ENCODE data around the gene SAG. TPM values are rescaled to one million over a fixed set of nuclear protein-coding genes. Genes with fewer than 3 reads are reported as not detected.

Gene SAG
- total and polyA plus RNA-seq, 2 of the 13 experiments (the other 11 are each of a cell fraction or from before 2014, with no cell fraction given): not detected

DNA sequence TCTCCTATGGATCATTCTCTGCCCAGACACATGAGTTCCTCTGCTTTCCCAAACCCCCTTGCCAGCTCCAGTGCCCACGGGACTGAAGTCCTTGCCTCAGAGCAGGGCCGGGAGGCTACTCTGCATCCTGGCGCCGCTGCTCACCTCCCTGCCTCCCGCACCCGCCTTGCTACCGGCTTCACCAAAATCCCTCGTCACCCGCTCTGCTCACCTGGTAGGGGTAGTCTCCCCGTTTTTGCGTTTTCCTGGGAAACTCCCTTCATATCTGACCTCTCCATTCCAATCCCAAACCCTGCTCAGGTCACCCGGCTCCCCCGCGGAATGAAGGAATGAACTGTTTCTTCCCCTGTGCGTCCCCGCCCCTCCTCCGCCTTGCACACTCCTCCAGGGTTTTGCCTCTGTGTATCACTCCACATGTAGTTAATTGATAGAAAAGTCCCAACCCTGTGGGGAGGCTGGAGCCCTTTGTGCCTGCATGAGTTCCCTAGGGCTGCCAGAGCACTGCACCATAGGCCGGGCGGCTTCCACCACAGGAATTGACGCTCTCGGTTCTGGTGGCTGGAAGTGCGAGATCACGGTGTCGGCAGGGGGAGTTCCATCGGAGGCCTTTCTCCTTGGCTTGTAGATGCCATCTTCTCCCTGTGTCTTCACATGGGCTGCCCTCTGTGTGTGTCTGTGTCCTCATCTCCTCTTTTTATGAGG lies 44.7 kb downstream of the SAG start:
- H3K27ac ChIP-seq (ENCODE audit: extremely low read length, insufficient read depth, low read length): no peak overlapping the region
- H4K20me1 ChIP-seq (ENCODE audit: insufficient read depth, low read length): peaks cover 16% of the 10 kb centered on the region; the same call in 1 of the 2 replicates
- no peak overlapping the region for H3K4me2 ChIP-seq (ENCODE audit: low read depth, low read length)
- BruUV-seq (replicated peaks): no TSS peak
- H2AFZ ChIP-seq (ENCODE audit: low read length): no peak overlapping the region
- H3K4me1 ChIP-seq (ENCODE audit: insufficient read depth, low read length): peaks cover 79% of the 10 kb centered on the region
- intact Hi-C loops (cut with micrococcal nuclease; ENCODE audit: unreplicated experiment) (loop anchor here (10.0 kb wide), 2 partner anchors 93 to 97 kb away; partner anchors contain the start of gene ATG16L1), in situ Hi-C loops (cut with HindIII; ENCODE audit: extremely low pct_ligation_motif_present, low pct_unique_long_range_greater_than_20kb) (no loop called here)
- WGBS (ENCODE audit: low lambda C conversion rate): 93% methylated on average over 25 of the region's 25 CpGs
- CTCF ChIA-PET (ENCODE audit: low intra/inter-chr PET ratio, low total read pairs): no interaction called here
- ATAC-seq (no peak), FAIRE-seq (no peak), DNase-seq (ENCODE audit: low spot score) (no peak)
- H3K9ac ChIP-seq (ENCODE audit: insufficient read depth, low read depth, low read length): no peak overlapping the region
- TF ChIP-seq, protein P1, sequence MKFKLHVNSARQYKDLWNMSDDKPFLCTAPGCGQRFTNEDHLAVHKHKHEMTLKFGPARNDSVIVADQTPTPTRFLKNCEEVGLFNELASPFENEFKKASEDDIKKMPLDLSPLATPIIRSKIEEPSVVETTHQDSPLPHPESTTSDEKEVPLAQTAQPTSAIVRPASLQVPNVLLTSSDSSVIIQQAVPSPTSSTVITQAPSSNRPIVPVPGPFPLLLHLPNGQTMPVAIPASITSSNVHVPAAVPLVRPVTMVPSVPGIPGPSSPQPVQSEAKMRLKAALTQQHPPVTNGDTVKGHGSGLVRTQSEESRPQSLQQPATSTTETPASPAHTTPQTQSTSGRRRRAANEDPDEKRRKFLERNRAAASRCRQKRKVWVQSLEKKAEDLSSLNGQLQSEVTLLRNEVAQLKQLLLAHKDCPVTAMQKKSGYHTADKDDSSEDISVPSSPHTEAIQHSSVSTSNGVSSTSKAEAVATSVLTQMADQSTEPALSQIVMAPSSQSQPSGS (CRISPR knock-in tag; IDR thresholded peaks at IDR 0.05): no peak
- no peak for TF ChIP-seq FLYWCH1 (CRISPR knock-in tag; IDR thresholded peaks at IDR 0.05)
- no peak for TF ChIP-seq ZNF562 (CRISPR knock-in tag; IDR thresholded peaks at IDR 0.05; ENCODE audit: borderline replicate concordance)
- no peak overlapping the region for H3K4me3 ChIP-seq (replicated peaks in 1 of 3; ENCODE audit: insufficient read depth in 1 of 3, low read depth in 2 of 3, low read length in 3 of 3)
- POLR2A ChIA-PET: no interaction called here
- no peaks in the 10 kb centered on the region; a peak in 1 of 5 replicates for H3K27me3 ChIP-seq (ENCODE audit: control insufficient read depth in 1 of 2, insufficient read depth in 2 of 2, low read length in 2 of 2)
- peaks cover 25% of the 10 kb centered on the region for H3K79me2 ChIP-seq (ENCODE audit: insufficient read depth, low read length)
- H3K9me3 ChIP-seq (ENCODE audit: low read length): no peaks in the 10 kb centered on the region
- H3K36me3 ChIP-seq (replicated peaks in 1 of 2; ENCODE audit: control insufficient read depth in 1 of 2, insufficient read depth in 2 of 2, low read length in 2 of 2): peaks cover 0 to 5% of the 10 kb centered on the region in 2 experiments; a peak in 1 of 5 replicates

DNA sequence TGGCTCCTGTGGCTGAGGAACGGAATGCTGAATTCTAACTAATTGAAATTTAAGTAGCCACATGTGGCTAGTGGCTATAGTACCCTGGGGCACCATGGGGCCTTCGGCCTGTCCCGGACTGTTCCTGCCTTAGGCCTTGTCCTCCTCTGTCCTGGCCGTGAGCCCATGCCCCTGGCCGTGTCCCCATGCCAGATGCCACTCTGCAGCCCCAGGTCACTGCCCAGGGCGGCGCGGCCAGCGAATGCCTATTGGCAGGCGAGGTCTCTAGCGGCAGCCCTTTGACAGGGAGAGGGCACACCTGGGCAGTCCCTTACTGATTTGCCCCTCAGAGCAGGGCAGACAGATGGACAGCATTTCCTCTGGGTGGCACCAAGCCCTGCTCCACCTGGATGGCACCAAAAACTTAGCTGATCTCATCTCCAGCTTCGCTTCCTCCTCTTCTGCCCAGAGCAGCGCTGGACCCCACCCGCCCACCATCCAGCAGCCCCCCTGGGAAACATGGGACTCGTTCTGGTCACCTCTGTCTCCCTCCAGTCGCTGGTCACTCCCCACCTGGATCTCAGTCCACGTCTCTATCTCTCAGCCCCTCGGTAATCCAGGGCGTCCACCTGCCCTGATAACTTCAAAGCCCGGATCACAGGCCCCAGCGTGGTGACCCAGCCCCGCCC lies 45.6 kb downstream of the SAG start:
- Histone ChIP-seq H3K4me1 (ENCODE audit: insufficient read depth, low read length) (peaks cover 76% of the 10 kb centered on the region), H3K27ac (ENCODE audit: extremely low read length, insufficient read depth, low read length) (peak overlapping the region; percentile 68), H2AFZ (ENCODE audit: low read length) (peak overlapping the region; percentile 6), H4K20me1 (ENCODE audit: insufficient read depth, low read length) (peaks cover 16% of the 10 kb centered on the region; the same call in 1 of the 2 replicates), H3K79me2 (ENCODE audit: insufficient read depth, low read length) (peaks cover 33% of the 10 kb centered on the region), H3K27me3 (ENCODE audit: control insufficient read depth in 1 of 2, insufficient read depth in 2 of 2, low read length in 2 of 2) (no peaks in the 10 kb centered on the region; a peak in 1 of 5 replicates), H3K9me3 (ENCODE audit: low read length) (no peaks in the 10 kb centered on the region), H3K9ac (ENCODE audit: insufficient read depth, low read depth, low read length) (peak overlapping the region; percentile 63), H3K36me3 (replicated peaks in 1 of 2; ENCODE audit: control insufficient read depth in 1 of 2, insufficient read depth in 2 of 2, low read length in 2 of 2) (peaks cover 0 to 5% of the 10 kb centered on the region in 2 experiments; a peak in 2 of 5 replicates), H3K4me3 (replicated peaks in 1 of 3; ENCODE audit: insufficient read depth in 1 of 3, low read depth in 2 of 3, low read length in 3 of 3) (peak overlapping the region; percentile 76 to 93 (median 81)), H3K4me2 (ENCODE audit: low read depth, low read length) (peak overlapping the region; percentile 90)
- WGBS (ENCODE audit: low lambda C conversion rate): 54% methylated on average over 22 of the region's 22 CpGs
- ChIA-PET CTCF (ENCODE audit: low intra/inter-chr PET ratio, low total read pairs) (interaction anchor here (1.5 kb wide), 1 partner anchor 90 kb away, joined by 7 read pairs; no protein-coding TSS in a partner anchor), POLR2A (interaction anchor here (0.9 to 1.2 kb wide), 3 partner anchors 26 to 102 kb away, joined by 3 to 4 read pairs (median 3); partner anchors contain the start of gene ATG16L1)
- intact Hi-C loops (cut with micrococcal nuclease; ENCODE audit: unreplicated experiment): loop anchor here (10.0 kb wide), 2 partner anchors 92 to 98 kb away; partner anchors contain the start of gene ATG16L1
- no TSS peak for BruUV-seq (replicated peaks)
- in situ Hi-C loops (cut with HindIII; ENCODE audit: extremely low pct_ligation_motif_present, low pct_unique_long_range_greater_than_20kb): no loop called here
- DNase-seq (ENCODE audit: low spot score) (no peak), FAIRE-seq (no peak), ATAC-seq (peak; percentile 66)
- TF ChIP-seq SP1 (IDR thresholded peaks at IDR 0.05) (no peak), SP1 (CRISPR knock-in tag; IDR thresholded peaks at IDR 0.05) (peak; percentile 10; the same call in 1 of the 2 replicates), GATAD2A (CRISPR knock-in tag; IDR thresholded peaks at IDR 0.05) (0 out of 2 replicates have a peak, but pooled peaks have one; percentile 9), ZNF605 (CRISPR knock-in tag; IDR thresholded peaks at IDR 0.05) (0 out of 2 replicates have a peak, but pooled peaks have one; percentile 61), TCF7 (IDR thresholded peaks at IDR 0.05; ENCODE audit: low read depth) (peak; percentile 91)
- TF ChIP-seq, protein P2, sequence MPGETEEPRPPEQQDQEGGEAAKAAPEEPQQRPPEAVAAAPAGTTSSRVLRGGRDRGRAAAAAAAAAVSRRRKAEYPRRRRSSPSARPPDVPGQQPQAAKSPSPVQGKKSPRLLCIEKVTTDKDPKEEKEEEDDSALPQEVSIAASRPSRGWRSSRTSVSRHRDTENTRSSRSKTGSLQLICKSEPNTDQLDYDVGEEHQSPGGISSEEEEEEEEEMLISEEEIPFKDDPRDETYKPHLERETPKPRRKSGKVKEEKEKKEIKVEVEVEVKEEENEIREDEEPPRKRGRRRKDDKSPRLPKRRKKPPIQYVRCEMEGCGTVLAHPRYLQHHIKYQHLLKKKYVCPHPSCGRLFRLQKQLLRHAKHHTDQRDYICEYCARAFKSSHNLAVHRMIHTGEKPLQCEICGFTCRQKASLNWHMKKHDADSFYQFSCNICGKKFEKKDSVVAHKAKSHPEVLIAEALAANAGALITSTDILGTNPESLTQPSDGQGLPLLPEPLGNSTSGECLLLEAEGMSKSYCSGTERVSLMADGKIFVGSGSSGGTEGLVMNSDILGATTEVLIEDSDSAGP (CRISPR knock-in tag; IDR thresholded peaks at IDR 0.05; ENCODE audit: borderline replicate concordance): 0 out of 2 replicates have a peak, but pooled peaks have one; percentile 75
